PC-9 (cell line): ENCODE measurements around the gene AQP12B. TPM values are rescaled to one million over a fixed set of nuclear protein-coding genes. Genes with fewer than 3 reads are reported as not detected.
"Not testable (repeated sequence)": the region's sequence is repeated elsewhere in the genome, so short reads cannot be mapped to it uniquely, and the experiment has no call there.

Source experiments
- BruUV-seq: library from RNA; stranded (reverse); fragments of 400-500 nt; replicated peaks from 2 replicates; lab custom pipeline; 2021; lab: Mats Ljungman, UMichigan
- CTCF ChIA-PET: fragments of 300-600 bp; sonication (Branson Sonifier 250); formaldehyde crosslinking; loops from one replicate; lab custom pipeline; 2022; ENCODE audit warnings: antibody characterized with exemption; lab: Charles Lee
- POLR2A ChIA-PET: fragments of 300-600 bp; sonication (Branson Sonifier 250); formaldehyde crosslinking; loops from one replicate; lab custom pipeline; 2022; ENCODE audit warnings: antibody characterized with exemption; ENCODE audit not compliant: unreplicated experiment; lab: Charles Lee
- DNase-seq, 2 experiments: peaks; one replicate each; pipeline versions ENCODE4 v3.0.0 to v3.0.0-alpha.2; 2015 to 2022; ENCODE audit warnings: mixed read lengths in 1 of 2
- H2AFZ ChIP-seq: fragments of 200-600 bp; sonication (generic); 2 replicates; pipeline ENCODE4 v1.8.1; 2017; ENCODE audit warnings: antibody characterized with exemption
- H3F3A ChIP-seq: fragments of 200-600 bp; sonication (generic); 2 replicates; pipeline ENCODE4 v1.8.1; 2017; ENCODE audit warnings: antibody characterized with exemption, mild to moderate bottlenecking, low read depth; ENCODE audit not compliant: insufficient read depth
- H3K27ac ChIP-seq: fragments of 200-600 bp; sonication (generic); 2 replicates; pipeline ENCODE4 v1.6.1; 2016; ENCODE audit warnings: mixed run types
- H3K27me3 ChIP-seq: fragments of 200-600 bp; sonication (generic); 2 replicates; pipeline ENCODE4 v1.6.1; 2016; ENCODE audit warnings: low read depth, mixed run types; ENCODE audit not compliant: insufficient read depth
- H3K36me3 ChIP-seq: fragments of 200-600 bp; sonication (generic); 2 replicates; pipeline ENCODE4 v1.6.1; 2016; ENCODE audit warnings: low read depth, mixed run types
- H3K4me1 ChIP-seq: fragments of 200-600 bp; sonication (generic); replicated peaks from 2 replicates; pipeline ENCODE4 v1.6.1; 2016; ENCODE audit warnings: mixed run types; ENCODE audit not compliant: insufficient read depth
- H3K4me2 ChIP-seq: fragments of 200-600 bp; sonication (generic); 2 replicates; pipeline ENCODE4 v1.6.1; 2017; ENCODE audit warnings: mixed run types
- H3K4me3 ChIP-seq: fragments of 200-600 bp; sonication (generic); 2 replicates; pipeline ENCODE4 v1.6.1; 2016; ENCODE audit warnings: mixed run types
- H3K79me2 ChIP-seq: fragments of 200-600 bp; sonication (generic); 2 replicates; pipeline ENCODE4 v1.6.1; 2017; ENCODE audit warnings: low read depth, mixed run types
- H3K9me2 ChIP-seq: fragments of 200-600 bp; sonication (generic); 2 replicates; pipeline ENCODE4 v1.8.1; 2017; ENCODE audit warnings: mild to moderate bottlenecking; ENCODE audit not compliant: insufficient read depth
- H3K9me3 ChIP-seq: fragments of 200-600 bp; sonication (generic); 2 replicates; pipeline ENCODE4 v1.8.1; 2016; ENCODE audit warnings: low read depth; ENCODE audit not compliant: insufficient read depth
- H4K20me1 ChIP-seq: fragments of 200-600 bp; sonication (generic); 2 replicates; pipeline ENCODE4 v1.8.1; 2017; ENCODE audit not compliant: insufficient read depth
- CTCF ChIP-seq: fragments of 200-600 bp; sonication (generic); conservative IDR thresholded peaks from 2 replicates; pipeline ENCODE4 v1.6.1; 2017; ENCODE audit warnings: mixed run types, antibody characterized with exemption, mild to moderate bottlenecking, moderate library complexity
- EZH2 ChIP-seq: fragments of 200-600 bp; sonication (generic); IDR thresholded peaks from 2 replicates; pipeline ENCODE4 v1.8.0; 2017; ENCODE audit warnings: antibody characterized with exemption, low read depth
- intact Hi-C: fragments of 100-400 bp; cut with micrococcal nuclease; formaldehyde crosslinking; loops from one replicate; pipeline ENCODE4 v1.10.0; 2022; ENCODE audit not compliant: unreplicated experiment
- total RNA-seq: library from RNA; stranded (reverse); gene quantifications from 2 replicates; pipeline ENCODE4 v1.2.3, GENCODE V29; 2021

Gene AQP12B
- total RNA-seq, 1 experiment from 2014 or later = not detected

- DNase-seq = no peak
- no peak overlapping the region for H3K4me2 ChIP-seq
- BruUV-seq = no TSS peak
- peaks cover 91% of the 10 kb centered on the region for H3K27me3 ChIP-seq
- H3K4me1 ChIP-seq = no peaks in the 10 kb centered on the region
- no peaks in the 10 kb centered on the region for H3K79me2 ChIP-seq
- intact Hi-C loops = no loop called here
- no peak overlapping the region for H3K27ac ChIP-seq
- ChIA-PET CTCF (interaction anchor here (0.7 kb wide), 1 partner anchor 171 kb away, joined by 3 read pairs; no protein-coding TSS in a partner anchor), POLR2A (no interaction called here)
- no peak for TF ChIP-seq EZH2
- H3K9me3 ChIP-seq = no peaks in the 10 kb centered on the region
- no peak overlapping the region for H2AFZ ChIP-seq
- H4K20me1 ChIP-seq = no peaks in the 10 kb centered on the region
- no peak overlapping the region for H3K4me3 ChIP-seq
- no peaks in the 10 kb centered on the region for H3K36me3 ChIP-seq
- H3K9me2 ChIP-seq = no peaks in the 10 kb centered on the region
- H3F3A ChIP-seq = no peaks in the 10 kb centered on the region
Observed at GRCh38 chr2:240670402-240670801, 12.3 kb downstream of the AQP12B start.

GRCh38 chr2:240664622-240665021, 18.1 kb downstream of the AQP12B start:
- intact Hi-C loops = no loop called here
- H2AFZ ChIP-seq = no peak overlapping the region
- TF ChIP-seq EZH2 = no peak
- no peak for TF ChIP-seq CTCF
- H3K36me3 ChIP-seq = no peaks in the 10 kb centered on the region
- POLR2A ChIA-PET = no interaction called here
- no peaks in the 10 kb centered on the region for H4K20me1 ChIP-seq
- no peaks in the 10 kb centered on the region for H3K4me1 ChIP-seq
- no TSS peak for BruUV-seq
- H3K4me3 ChIP-seq = no peak overlapping the region
- CTCF ChIA-PET = no interaction called here
- no peaks in the 10 kb centered on the region for H3K9me2 ChIP-seq
- no peak overlapping the region for H3K27ac ChIP-seq
- H3K4me2 ChIP-seq = no peak overlapping the region
- H3K79me2 ChIP-seq = no peaks in the 10 kb centered on the region
- no peaks in the 10 kb centered on the region for H3F3A ChIP-seq
- no peak for DNase-seq
- no peaks in the 10 kb centered on the region for H3K9me3 ChIP-seq
- peaks cover 94% of the 10 kb centered on the region for H3K27me3 ChIP-seq

GRCh38 chr2:240663546-240664190, 19.0 kb downstream of the AQP12B start:
- Histone ChIP-seq H3K9me2 (no peaks in the 10 kb centered on the region), H3K4me3 (no peak overlapping the region), H3K27ac (no peak overlapping the region), H3K9me3 (no peaks in the 10 kb centered on the region; the same call in 1 of the 2 replicates), H3F3A (no peaks in the 10 kb centered on the region), H4K20me1 (no peaks in the 10 kb centered on the region), H3K4me2 (no peak overlapping the region), H2AFZ (no peak overlapping the region), H3K36me3 (no peaks in the 10 kb centered on the region), H3K4me1 (no peaks in the 10 kb centered on the region), H3K79me2 (no peaks in the 10 kb centered on the region), H3K27me3 (peaks cover 94% of the 10 kb centered on the region)
- BruUV-seq = no TSS peak
- TF ChIP-seq CTCF = no peak
- TF ChIP-seq EZH2 = no peak
- CTCF ChIA-PET = no interaction called here
- intact Hi-C loops = no loop called here
- no peak for DNase-seq
- POLR2A ChIA-PET = interaction anchor here (0.5 kb wide), 1 partner anchor 177 kb away, joined by 4 read pairs; no protein-coding TSS in a partner anchor

- Histone ChIP-seq H3F3A (no peaks in the 10 kb centered on the region), H3K9me3 (no peaks in the 10 kb centered on the region; the same call in 1 of the 2 replicates), H2AFZ (no peak overlapping the region), H3K4me1 (no peaks in the 10 kb centered on the region), H3K4me3 (no peak overlapping the region), H3K27me3 (peaks cover 94% of the 10 kb centered on the region), H3K4me2 (no peak overlapping the region), H4K20me1 (no peaks in the 10 kb centered on the region), H3K36me3 (no peaks in the 10 kb centered on the region), H3K79me2 (no peaks in the 10 kb centered on the region), H3K27ac (no peak overlapping the region), H3K9me2 (no peaks in the 10 kb centered on the region)
- BruUV-seq = no TSS peak
- ChIA-PET POLR2A (no interaction called here), CTCF (no interaction called here)
- TF ChIP-seq EZH2 (no peak), CTCF (no peak)
- no peak for DNase-seq
- intact Hi-C loops = no loop called here
Observed at GRCh38 chr2:240662681-240663080, 20.0 kb downstream of the AQP12B start.

- BruUV-seq, DNase-seq, POLR2A ChIA-PET, H3K79me2 ChIP-seq, H2AFZ ChIP-seq, intact Hi-C loops, H3K9me3 ChIP-seq, H3K9me2 ChIP-seq, H4K20me1 ChIP-seq, H3K4me3 ChIP-seq, H3F3A ChIP-seq, CTCF ChIA-PET, H3K4me2 ChIP-seq, H3K36me3 ChIP-seq, H3K4me1 ChIP-seq, H3K27ac ChIP-seq: not testable (repeated sequence)
- H3K27me3 ChIP-seq = peaks cover 95% of the 10 kb centered on the region
Observed at GRCh38 chr2:240659883-240660282, 22.8 kb downstream of the AQP12B start.
